NCI-H2081 treated with DMSO at 0.1 percent for 48 hours (cell line): ENCODE results near the gene TMEM126B.

Source experiments
- DNase-seq: peaks from one replicate; lab custom pipeline; 2025; lab: John Stamatoyannopoulos, UW

The TMEM126B gene

GRCh38 chr11:85682330-85683305, 54.2 kb downstream of the TMEM126B start:
- no peak for DNase-seq

- DNase-seq, result no peak
Observed at GRCh38 chr11:85685125-85685819, 56.9 kb downstream of the TMEM126B start.

GRCh38 chr11:85685820-85686459, 57.5 kb downstream of the TMEM126B start, which contains the start of gene CCDC89:
Gene CCDC89, minus strand, starts transcription at chr11:85686195. Its CDS starts 65 bp downstream, at chr11:85686130.
- no peak for DNase-seq
